H1 (cell line): ENCODE results near the gene PACSIN1. TPM values are rescaled to one million over a fixed set of nuclear protein-coding genes. Genes with fewer than 3 reads are reported as not detected.

Source experiments
- CTCF ChIA-PET: fragments of 300-600 bp; sonication (Branson Sonifier 250); formaldehyde crosslinking; loops from one replicate; lab custom pipeline; 2021; ENCODE audit not compliant: partially characterized antibody; lab: Charles Lee
- POLR2A ChIA-PET: fragments of 300-600 bp; sonication (Branson Sonifier 250); formaldehyde crosslinking; loops from one replicate; lab custom pipeline; 2021; ENCODE audit warnings: inconsistent platforms; ENCODE audit not compliant: partially characterized antibody; lab: Charles Lee
- DNase-seq, 2 experiments: peaks; one replicate each; pipeline versions ENCODE4 v3.0.0 to v3.0.0-alpha.2; 2010 to 2022; ENCODE audit warnings: low spot score in 2 of 2, low read depth in 1 of 2, mixed read lengths in 1 of 2
- FAIRE-seq: peaks from 2 replicates; lab custom pipeline; 2011; peaks lifted over from hg19 to GRCh38; lab: Jason Lieb, UNC
- H2AFZ ChIP-seq: 2 replicates; pipeline ENCODE4 v1.8.1; 2012; ENCODE audit warnings: low read length, inconsistent platforms
- H2AK5ac ChIP-seq: 2 replicates; pipeline ENCODE4 v1.6.1; 2013; ENCODE audit warnings: low read depth, low read length
- H2BK120ac ChIP-seq: replicated peaks from 2 replicates; pipeline ENCODE3; 2013; ENCODE audit warnings: low read depth, low read length, inconsistent platforms
- H2BK12ac ChIP-seq: 2 replicates; pipeline ENCODE4 v1.6.1; 2013; ENCODE audit warnings: low read depth, low read length
- H2BK15ac ChIP-seq: 2 replicates; pipeline ENCODE4 v1.6.1; 2013; ENCODE audit warnings: low read length
- H2BK20ac ChIP-seq: 2 replicates; pipeline ENCODE4 v1.6.1; 2013; ENCODE audit warnings: low read length
- H2BK5ac ChIP-seq: 2 replicates; pipeline ENCODE4 v1.6.1; 2013; ENCODE audit warnings: low read depth, low read length
- H3K14ac ChIP-seq: 2 replicates; pipeline ENCODE4 v1.6.1; 2013; ENCODE audit warnings: inconsistent platforms; ENCODE audit not compliant: insufficient read length
- H3K18ac ChIP-seq: 2 replicates; pipeline ENCODE4 v1.6.1; 2013; ENCODE audit warnings: low read length; ENCODE audit errors: extremely low read depth
- H3K23ac ChIP-seq: 2 replicates; pipeline ENCODE4 v1.6.1; 2013; ENCODE audit warnings: inconsistent platforms; ENCODE audit not compliant: insufficient read length
- H3K23me2 ChIP-seq: 2 replicates; pipeline ENCODE4 v1.6.1; 2013; ENCODE audit warnings: low read depth, low read length
- H3K27ac ChIP-seq: 2 replicates; pipeline ENCODE4 v1.6.1; 2011; ENCODE audit warnings: low read depth, low read length, inconsistent platforms
- H3K27me3 ChIP-seq, 4 experiments: replicated peaks in 1 of 4; 1 replicate in 1 of 4; 2 replicates in 3 of 4; pipeline versions ENCODE4 v1.6.1 to v1.8.1; 2011 to 2013; ENCODE audit warnings: low read length in 3 of 4, mild to moderate bottlenecking in 3 of 4, inconsistent platforms in 2 of 4, mixed read lengths in 2 of 4, moderate library complexity in 1 of 4; ENCODE audit not compliant: control insufficient read depth in 3 of 4, insufficient read depth in 3 of 4; ENCODE audit errors: extremely low read depth in 1 of 4
- H3K36me3 ChIP-seq, 4 experiments: 2 replicates each; pipeline versions ENCODE4 v1.6.1 to v1.8.1; 2011 to 2013; ENCODE audit warnings: mild to moderate bottlenecking in 4 of 4, low read length in 3 of 4, moderate library complexity in 2 of 4, control low read depth in 1 of 4, inconsistent platforms in 1 of 4; ENCODE audit not compliant: insufficient read depth in 4 of 4, control insufficient read depth in 2 of 4
- H3K4ac ChIP-seq: replicated peaks from 2 replicates; pipeline ENCODE3; 2013; ENCODE audit warnings: low read length, low read depth, mixed read lengths, inconsistent platforms; ENCODE audit not compliant: insufficient read length
- H3K4me1 ChIP-seq, 4 experiments: replicated peaks in 1 of 4; 1 replicate in 1 of 4; 2 replicates in 3 of 4; pipeline versions ENCODE4 v1.6.1 to v1.8.1; 2011 to 2013; ENCODE audit warnings: low read length in 3 of 4, inconsistent platforms in 2 of 4, mixed read lengths in 1 of 4; ENCODE audit not compliant: insufficient read depth in 4 of 4, control insufficient read depth in 3 of 4
- H3K4me2 ChIP-seq, 2 experiments: 2 replicates each; pipeline versions ENCODE4 v1.6.1 to v1.8.1; 2011 to 2013; ENCODE audit warnings: low read depth in 2 of 2, low read length in 2 of 2, control low read depth in 1 of 2, inconsistent platforms in 1 of 2, mild to moderate bottlenecking in 1 of 2; ENCODE audit not compliant: insufficient read depth in 1 of 2
- H3K4me3 ChIP-seq, 4 experiments: fragments of 200-600, 300-600 bp in 1 of 4; sonication (generic), shearing (Covaris generic), sonication (Bioruptor Twin) in 1 of 4; 2 replicates each; pipeline versions ENCODE4 v1.5.1 to v1.8.1; 2011 to 2016; ENCODE audit warnings: low read length in 4 of 4, low read depth in 3 of 4, control low read depth in 2 of 4, inconsistent platforms in 2 of 4, mild to moderate bottlenecking in 2 of 4, mixed read lengths in 1 of 4, moderate library complexity in 1 of 4; ENCODE audit not compliant: insufficient read depth in 2 of 4; ENCODE audit errors: extremely low read depth in 1 of 4
- H3K56ac ChIP-seq: replicated peaks from 2 replicates; pipeline ENCODE3; 2013; ENCODE audit warnings: low read depth, mild to moderate bottlenecking, mixed read lengths, low read length, inconsistent platforms; ENCODE audit not compliant: insufficient read length
- H3K79me1 ChIP-seq: 2 replicates; pipeline ENCODE4 v1.6.1; 2013; ENCODE audit warnings: low read depth, low read length, control low read depth
- H3K79me2 ChIP-seq, 2 experiments: 2 replicates each; pipeline versions ENCODE4 v1.6.1 to v1.8.1; 2012 to 2013; ENCODE audit warnings: low read length in 2 of 2, mild to moderate bottlenecking in 2 of 2, inconsistent platforms in 1 of 2; ENCODE audit not compliant: insufficient read depth in 2 of 2, control insufficient read depth in 1 of 2
- H3K9ac ChIP-seq, 4 experiments: replicated peaks in 1 of 4; 1 replicate in 1 of 4; 2 replicates in 3 of 4; pipeline versions ENCODE4 v1.6.1 to v1.8.1; 2011 to 2013; ENCODE audit warnings: low read depth in 3 of 4, low read length in 3 of 4, control low read depth in 2 of 4, mild to moderate bottlenecking in 2 of 4, moderate library complexity in 2 of 4, inconsistent platforms in 1 of 4; ENCODE audit errors: extremely low read depth in 1 of 4
- H3K9me3 ChIP-seq, 2 experiments: 2 replicates each; pipeline versions ENCODE4 v1.6.1 to v1.8.1; 2012 to 2013; ENCODE audit warnings: mild to moderate bottlenecking in 2 of 2, moderate library complexity in 2 of 2, control low read depth in 1 of 2, inconsistent platforms in 1 of 2, low read depth in 1 of 2, low read length in 1 of 2, mixed read lengths in 1 of 2; ENCODE audit not compliant: insufficient read depth in 2 of 2
- H4K20me1 ChIP-seq, 2 experiments: replicated peaks in 1 of 2; 2 replicates each; pipeline versions ENCODE3 to v1.8.1; 2011 to 2013; ENCODE audit warnings: inconsistent platforms in 2 of 2, low read length in 2 of 2, mild to moderate bottlenecking in 1 of 2; ENCODE audit not compliant: insufficient read depth in 2 of 2, control insufficient read depth in 1 of 2
- H4K5ac ChIP-seq: 2 replicates; pipeline ENCODE4 v1.6.1; 2013; ENCODE audit warnings: low read length, low read depth, mixed read lengths, inconsistent platforms; ENCODE audit not compliant: insufficient read length
- H4K8ac ChIP-seq: 2 replicates; pipeline ENCODE4 v1.8.0; 2013; ENCODE audit warnings: mild to moderate bottlenecking, moderate library complexity, low read length, inconsistent platforms; ENCODE audit not compliant: insufficient read depth; ENCODE audit errors: extremely low read depth
- H4K91ac ChIP-seq: replicated peaks from 2 replicates; pipeline ENCODE3; 2013; ENCODE audit warnings: low read length, mixed read lengths, inconsistent platforms; ENCODE audit not compliant: insufficient read length
- CREB1 ChIP-seq: IDR thresholded peaks from 2 replicates; pipeline ENCODE4 v1.6.1; 2012; ENCODE audit warnings: inconsistent platforms
- JUN ChIP-seq: IDR thresholded peaks from 2 replicates; pipeline ENCODE4 v1.6.1; 2011; ENCODE audit warnings: low read depth, mild to moderate bottlenecking, improper control_type of control experiment, low read length
- KDM4A ChIP-seq: IDR thresholded peaks from one replicate; pipeline ENCODE4 v1.7.1; 2012; ENCODE audit warnings: low read depth, mild to moderate bottlenecking, moderate library complexity, low read length, inconsistent platforms; ENCODE audit not compliant: severe bottlenecking
- MAX ChIP-seq: IDR thresholded peaks from 2 replicates; pipeline ENCODE4 v1.6.1; 2012; ENCODE audit warnings: inconsistent platforms
- PHF8 ChIP-seq: fragments of 200-600 bp; sonication (generic); conservative IDR thresholded peaks from 2 replicates; pipeline ENCODE4 v1.7.1; 2012; ENCODE audit warnings: low read depth, mild to moderate bottlenecking, inconsistent platforms, low read length, moderate library complexity
- POLR2AphosphoS5 ChIP-seq: IDR thresholded peaks from 2 replicates; pipeline ENCODE4 v1.6.1; 2011; ENCODE audit warnings: low read depth, low read length
- RNF2 ChIP-seq: fragments of 200-900, 300-1000 bp; sonication (generic); IDR thresholded peaks from 2 replicates; pipeline ENCODE4 v1.7.1; 2016; ENCODE audit warnings: borderline replicate concordance, low read depth, mild to moderate bottlenecking, antibody characterized with exemption, low read length; ENCODE audit not compliant: poor library complexity, severe bottlenecking; ENCODE audit errors: missing control alignments
- SIRT6 ChIP-seq: IDR thresholded peaks from one replicate; pipeline ENCODE4 v1.7.1; 2012; ENCODE audit warnings: low read length, inconsistent platforms
- WGBS, 2 experiments: shearing (Covaris generic) in 1 of 2; methylation state at CpG; one replicate each; pipeline versions ENCODE4 v1.1.6 to v1.1.7; 2013 to 2015; ENCODE audit warnings: low lambda C conversion rate in 2 of 2, mixed read lengths in 2 of 2, inconsistent platforms in 1 of 2, low coverage in 1 of 2, missing lambda C conversion rate in 1 of 2; ENCODE audit not compliant: insufficient replicate concordance in 2 of 2, insufficient coverage in 1 of 2, insufficient read length in 1 of 2; ENCODE audit errors: extremely low coverage in 1 of 2, missing lambda C conversion rate in 1 of 2; 5-methylcytosine and 5-hydroxymethylcytosine counted together
- polyA plus RNA-seq, 7 experiments: library from polyadenylated mRNA; depleted of rRNA in 3 of 7; stranded (reverse) in 5 of 7; unstranded in 2 of 7; fragments of >200 nt in 5 of 7; fragments of 200-250 nt in 2 of 7; gene quantifications; 1 replicate in 5 of 7; 2 replicates in 1 of 7; 4 replicates in 1 of 7; pipeline versions ENCODE4 v1.2.1 to v1.2.3, GENCODE V29; 2011 to 2013; ENCODE audit warnings: missing spikeins in 2 of 7, mixed read lengths in 2 of 7
- total RNA-seq: library from RNA; stranded (reverse); fragmentation: NEBNext Ultra II Directional; extraction: Animal tissue kit (Norgen Biotek cat#: 25700); gene quantifications from 2 replicates; pipeline ENCODE4 v1.2.1, GENCODE V29; 2021

Gene PACSIN1
- total and polyA plus RNA-seq, 2 of the 8 experiments (the other 6 are each of a cell fraction or from before 2014, with no cell fraction given): 5.9 to 11.1 TPM

- no peak for FAIRE-seq
- 85% methylated on average over 4 of the region's 4 CpGs; no CpG with 5 or more reads in 1 of the 2 experiments for WGBS, 2 experiments
- TF ChIP-seq MAX: no peak
- TF ChIP-seq RNF2: no peak
- no peak for TF ChIP-seq SIRT6
- TF ChIP-seq POLR2AphosphoS5: no peak
- no peak for TF ChIP-seq KDM4A
- no peak for TF ChIP-seq PHF8
- TF ChIP-seq CREB1: no peak
- no peak for TF ChIP-seq JUN
- TF ChIP-seq, all 59 proteins: peak for 0
Measured at GRCh38 chr6:34510299-34510698, 44.4 kb downstream of the PACSIN1 start.

More at GRCh38 chr6:34510299-34510698, 44.4 kb downstream of the PACSIN1 start:
- H2BK15ac ChIP-seq: no peak overlapping the region
- H3K56ac ChIP-seq: no peak overlapping the region
- peaks cover 3% of the 10 kb centered on the region; the same call in 1 of the 2 replicates for H3K79me1 ChIP-seq
- no peaks in the 10 kb centered on the region for H3K9me3 ChIP-seq
- peaks cover 0 to 1% (median 0%) of the 10 kb centered on the region in 4 experiments; a peak in 1 of 7 replicates for H3K27me3 ChIP-seq
- H2BK5ac ChIP-seq: no peak overlapping the region
- H4K20me1 ChIP-seq: peaks cover 0 to 4% of the 10 kb centered on the region in 2 experiments
- no peak for DNase-seq
- no peak overlapping the region for H2BK20ac ChIP-seq
- no peak overlapping the region for H3K14ac ChIP-seq
- no peak overlapping the region for H3K18ac ChIP-seq
- H3K4me3 ChIP-seq: no peak overlapping the region
- H2BK12ac ChIP-seq: no peak overlapping the region
- no peak overlapping the region for H3K4ac ChIP-seq
- H4K91ac ChIP-seq: no peak overlapping the region
- no peak overlapping the region for H3K9ac ChIP-seq
- H2BK120ac ChIP-seq: no peak overlapping the region
- H3K79me2 ChIP-seq: no peaks in the 10 kb centered on the region
- H4K8ac ChIP-seq: no peak overlapping the region
- H4K5ac ChIP-seq: no peak overlapping the region
- H3K36me3 ChIP-seq: no peaks in the 10 kb centered on the region
- H2AFZ ChIP-seq: no peak overlapping the region
- CTCF ChIA-PET: interaction anchor here (1.5 kb wide), 1 partner anchor 50 kb away, joined by 7 read pairs; no protein-coding TSS in a partner anchor
- no peak overlapping the region for H3K27ac ChIP-seq
- no peak overlapping the region for H2AK5ac ChIP-seq
- POLR2A ChIA-PET: no interaction called here
- peaks cover 12% of the 10 kb centered on the region for H3K23me2 ChIP-seq
- H3K4me2 ChIP-seq: no peak overlapping the region
- H3K23ac ChIP-seq: no peak overlapping the region
- peaks cover 0 to 18% (median 8%) of the 10 kb centered on the region in 4 experiments; a peak in 5 of 7 replicates for H3K4me1 ChIP-seq
